ENCODE measurements around the gene RPS16.
"Not testable (repeated sequence)": the region's sequence is repeated elsewhere in the genome, so short reads cannot be mapped to it uniquely, and the experiment has no call there.

The RPS16 gene

GRCh38 chr19:39435499-39436349, at the start of gene RPS16:
RPS16 (minus strand) TSS chr19:39435949; CDS start chr19:39435895, 54 bp downstream.
- DNase-seq (ENCODE audit: low spot score) = peak; percentile 98

- no peak for DNase-seq (ENCODE audit: low spot score)
These were observed 47.4 kb upstream of the RPS16 start for GRCh38 chr19:39483141-39483540.

GRCh38 chr19:39481676-39482075, 45.9 kb upstream of the RPS16 start:
- DNase-seq (ENCODE audit: low spot score) = no peak

- DNase-seq (ENCODE audit: low spot score) = no peak
These were observed 45.4 kb upstream of the RPS16 start for GRCh38 chr19:39481229-39481545.

GRCh38 chr19:39480337-39481228, 44.8 kb upstream of the RPS16 start, which contains the start of gene TIMM50:
TIMM50 (plus strand) TSS chr19:39480838; CDS start chr19:39480854, 16 bp downstream.
- peak; percentile 97 for DNase-seq (ENCODE audit: low spot score)

- no peak for DNase-seq (ENCODE audit: low spot score)
These were observed 44.2 kb upstream of the RPS16 start for GRCh38 chr19:39479916-39480315.

- not testable (repeated sequence) for DNase-seq (ENCODE audit: low spot score)
These were observed 43.6 kb upstream of the RPS16 start for GRCh38 chr19:39479319-39479801.

- no peak for DNase-seq (ENCODE audit: low spot score)
These were observed 40.0 kb upstream of the RPS16 start for GRCh38 chr19:39475748-39476147.

GRCh38 chr19:39474139-39474620, 38.4 kb upstream of the RPS16 start:
- no peak for DNase-seq (ENCODE audit: low spot score)

GRCh38 chr19:39473443-39473960, 37.8 kb upstream of the RPS16 start:
- no peak for DNase-seq (ENCODE audit: low spot score)

GRCh38 chr19:39472746-39473442, 37.1 kb upstream of the RPS16 start:
- DNase-seq (ENCODE audit: low spot score) = no peak

- DNase-seq (ENCODE audit: low spot score) = no peak
These were observed 36.2 kb upstream of the RPS16 start for GRCh38 chr19:39471756-39472536.

GRCh38 chr19:39470724-39471339, 35.1 kb upstream of the RPS16 start:
- no peak for DNase-seq (ENCODE audit: low spot score)

- DNase-seq (ENCODE audit: low spot score) = no peak
These were observed 33.8 kb upstream of the RPS16 start for GRCh38 chr19:39469567-39469966.

- DNase-seq (ENCODE audit: low spot score) = no peak
These were observed 33.3 kb upstream of the RPS16 start for GRCh38 chr19:39469036-39469435.

- DNase-seq (ENCODE audit: low spot score) = no peak
These were observed 32.2 kb upstream of the RPS16 start for GRCh38 chr19:39467941-39468340.

GRCh38 chr19:39465956-39466747, 30.4 kb upstream of the RPS16 start:
- DNase-seq (ENCODE audit: low spot score) = no peak

- DNase-seq (ENCODE audit: low spot score) = no peak
These were observed 27.7 kb upstream of the RPS16 start for GRCh38 chr19:39463403-39463802.

- DNase-seq (ENCODE audit: low spot score) = not testable (repeated sequence)
These were observed 15.5 kb upstream of the RPS16 start for GRCh38 chr19:39451257-39451656.
